CD14-positive monocyte (primary cell): ENCODE measurements around the gene LRP8. TPM values are rescaled to one million over a fixed set of nuclear protein-coding genes. Genes with fewer than 3 reads are reported as not detected.

Experiments
- DNase-seq, 3 donors: peaks; one replicate each; pipeline ENCODE4 v3.0.0-alpha.2; 2011 to 2022
- H2AFZ ChIP-seq: 2 replicates; pipeline ENCODE4 v1.6.0; 2012; ENCODE audit warnings: mild to moderate bottlenecking, low read depth, low read length, inconsistent platforms; ENCODE audit not compliant: insufficient read depth, poor library complexity, severe bottlenecking
- H3K27ac ChIP-seq, 2 donors: 1 replicate in 1 of 2; 2 replicates in 1 of 2; pipeline ENCODE4 v1.5.1; 2012 to 2013; ENCODE audit warnings: low read length in 2 of 2, control low read depth in 1 of 2, inconsistent platforms in 1 of 2, low read depth in 1 of 2, mild to moderate bottlenecking in 1 of 2
- H3K27me3 ChIP-seq, 2 donors: one replicate each; pipeline versions ENCODE4 v1.6.0 to v1.6.1; 2011 to 2013; ENCODE audit warnings: low read length in 2 of 2; ENCODE audit not compliant: control insufficient read depth in 2 of 2, insufficient read depth in 2 of 2
- H3K36me3 ChIP-seq, 2 donors: replicated peaks in 1 of 2; 1 replicate in 1 of 2; 2 replicates in 1 of 2; pipeline versions ENCODE4 v1.5.1 to v1.6.1; 2012 to 2013; ENCODE audit warnings: low read length in 2 of 2, control low read depth in 1 of 2, inconsistent platforms in 1 of 2, mild to moderate bottlenecking in 1 of 2; ENCODE audit not compliant: insufficient read depth in 2 of 2, control insufficient read depth in 1 of 2
- H3K4me1 ChIP-seq, 2 donors: 1 replicate in 1 of 2; 2 replicates in 1 of 2; pipeline versions ENCODE4 v1.5.1 to v1.6.1; 2012 to 2013; ENCODE audit warnings: low read length in 2 of 2, control low read depth in 1 of 2, inconsistent platforms in 1 of 2, mild to moderate bottlenecking in 1 of 2, moderate library complexity in 1 of 2; ENCODE audit not compliant: insufficient read depth in 2 of 2, control insufficient read depth in 1 of 2
- H3K4me2 ChIP-seq: replicated peaks from 2 replicates; pipeline ENCODE3; 2012; ENCODE audit warnings: low read length, moderate library complexity, mild to moderate bottlenecking; ENCODE audit not compliant: poor library complexity, severe bottlenecking; ENCODE audit errors: extremely low read depth
- H3K4me3 ChIP-seq, 3 experiments: fragments of 200-600 bp in 1 of 3; sonication (generic) in 1 of 3; replicated peaks in 1 of 3; 1 replicate in 2 of 3; 2 replicates in 1 of 3; pipeline ENCODE4 v1.5.1; 2011 to 2013; ENCODE audit warnings: low read length in 3 of 3, mild to moderate bottlenecking in 3 of 3, control low read depth in 2 of 3, low read depth in 2 of 3, inconsistent platforms in 1 of 3, moderate library complexity in 1 of 3
- H3K79me2 ChIP-seq: 2 replicates; pipeline ENCODE4 v1.6.0; 2012; ENCODE audit warnings: mild to moderate bottlenecking, control low read depth, inconsistent platforms, low read length, moderate library complexity; ENCODE audit not compliant: insufficient read depth
- H3K9ac ChIP-seq: 2 replicates; pipeline ENCODE4 v1.6.0; 2017; ENCODE audit warnings: low read length, mild to moderate bottlenecking; ENCODE audit not compliant: insufficient read depth, poor library complexity, severe bottlenecking
- H3K9me3 ChIP-seq, 2 donors: replicated peaks in 1 of 2; 1 replicate in 1 of 2; 2 replicates in 1 of 2; pipeline versions ENCODE4 v1.5.1 to v1.6.1; 2012 to 2013; ENCODE audit warnings: low read length in 2 of 2, control low read depth in 1 of 2; ENCODE audit not compliant: control insufficient read depth in 1 of 2, insufficient read depth in 1 of 2
- H4K20me1 ChIP-seq: 2 replicates; pipeline ENCODE4 v1.6.0; 2012; ENCODE audit warnings: mild to moderate bottlenecking, low read length, control low read depth, moderate library complexity; ENCODE audit not compliant: insufficient read depth
- H3K27ac Mint-ChIP-seq, 7 donors: one replicate each; pipeline ENCODE4 v1.8.0; 2020; ENCODE audit warnings: mild to moderate bottlenecking in 7 of 7, mixed read lengths in 7 of 7, moderate library complexity in 6 of 7, inconsistent platforms in 2 of 7
- H3K27me3 Mint-ChIP-seq, 3 donors: one replicate each; pipeline ENCODE4 v1.8.0; 2021 to 2022; ENCODE audit warnings: low read depth in 3 of 3, mild to moderate bottlenecking in 3 of 3, mixed read lengths in 3 of 3, moderate library complexity in 3 of 3, inconsistent platforms in 1 of 3
- H3K36me3 Mint-ChIP-seq, 2 donors: one replicate each; pipeline ENCODE4 v1.8.0; 2020; ENCODE audit warnings: mixed read lengths in 2 of 2, inconsistent platforms in 1 of 2, mild to moderate bottlenecking in 1 of 2
- H3K4me1 Mint-ChIP-seq: one replicate; pipeline ENCODE4 v1.8.0; 2020; ENCODE audit warnings: mild to moderate bottlenecking, mixed read lengths
- H3K4me3 Mint-ChIP-seq, 2 donors: one replicate each; pipeline ENCODE4 v1.8.0; 2020; ENCODE audit warnings: mild to moderate bottlenecking in 2 of 2, mixed read lengths in 2 of 2, moderate library complexity in 1 of 2
- H3K9me3 Mint-ChIP-seq, 7 donors: one replicate each; pipeline ENCODE4 v1.8.0; 2020 to 2022; ENCODE audit warnings: mixed read lengths in 7 of 7, mild to moderate bottlenecking in 6 of 7, moderate library complexity in 6 of 7, inconsistent platforms in 2 of 7
- CTCF ChIP-seq: fragments of 200-600 bp; IDR thresholded peaks from one replicate; pipeline ENCODE4 v1.8.0; 2022; ENCODE audit warnings: antibody characterized with exemption, mild to moderate bottlenecking
- WGBS: methylation state at CpG from one replicate; pipeline ENCODE4 v1.1.5; 2013; ENCODE audit warnings: missing lambda C conversion rate; ENCODE audit not compliant: insufficient coverage; 5-methylcytosine and 5-hydroxymethylcytosine counted together
- intact Hi-C, 2 donors: fragments of 100-400 bp; cut with micrococcal nuclease; formaldehyde crosslinking; loops; one replicate each; pipeline versions ENCODE4 v1.15.0 to v1.15.1; 2023
- polyA plus RNA-seq, 3 donors: library from polyadenylated mRNA; depleted of rRNA in 1 of 3; unstranded in 2 of 3; stranded (reverse) in 1 of 3; fragments of 300-500 nt in 2 of 3; fragments of >200 nt in 1 of 3; fragmentation: Illumina TruSeq in 2 of 3; gene quantifications; 1 replicate in 2 of 3; 2 replicates in 1 of 3; pipeline ENCODE4 v1.2.3, GENCODE V29; 2012 to 2021

LRP8 gene
- polyA plus RNA-seq, 3 donors: 0.76 to 11.3 (median 0.95) TPM

GRCh38 chr1:53376742-53377437 lies 49.0 kb upstream of the LRP8 start:
- H3K4me1 Mint-ChIP-seq: no peaks in the 10 kb centered on the region
- Histone ChIP-seq H3K79me2 (no peaks in the 10 kb centered on the region), H3K9ac (no peak overlapping the region), H3K36me3 (no peaks in the 10 kb centered on the region), H2AFZ (no peak overlapping the region), H3K27ac (no peak overlapping the region), H3K4me3 (no peak overlapping the region), H4K20me1 (no peaks in the 10 kb centered on the region), H3K4me1 (no peaks in the 10 kb centered on the region), H3K4me2 (no peak overlapping the region), H3K27me3 (no peaks in the 10 kb centered on the region), H3K9me3 (no peaks in the 10 kb centered on the region)
- no peak for DNase-seq
- intact Hi-C loops: no loop called here
- H3K4me3 Mint-ChIP-seq: no peak overlapping the region
- 100% methylated on average over 1 of the region's 14 CpGs for WGBS
- no peaks in the 10 kb centered on the region for H3K9me3 Mint-ChIP-seq
- TF ChIP-seq CTCF: no peak
- H3K27me3 Mint-ChIP-seq: peaks cover 3 to 10% (median 5%) of the 10 kb centered on the region in 3 donors
- H3K27ac Mint-ChIP-seq: no peak overlapping the region
- no peaks in the 10 kb centered on the region for H3K36me3 Mint-ChIP-seq

GRCh38 chr1:53376041-53376461 lies 48.2 kb upstream of the LRP8 start:
- H3K36me3 Mint-ChIP-seq: no peaks in the 10 kb centered on the region
- H3K4me1 ChIP-seq: no peaks in the 10 kb centered on the region
- no peaks in the 10 kb centered on the region for H3K27me3 ChIP-seq
- intact Hi-C loops: no loop called here
- H3K36me3 ChIP-seq: no peaks in the 10 kb centered on the region
- no peak overlapping the region for H3K4me2 ChIP-seq
- no peak for DNase-seq
- no peak overlapping the region for H3K4me3 ChIP-seq
- H3K9me3 Mint-ChIP-seq: no peaks in the 10 kb centered on the region
- no peaks in the 10 kb centered on the region for H3K9me3 ChIP-seq
- no peak overlapping the region for H3K9ac ChIP-seq
- no peaks in the 10 kb centered on the region for H3K79me2 ChIP-seq
- no peak overlapping the region for H3K27ac Mint-ChIP-seq
- WGBS: 100% methylated on average over 9 of the region's 14 CpGs
- no peak overlapping the region for H3K27ac ChIP-seq
- no peaks in the 10 kb centered on the region for H3K4me1 Mint-ChIP-seq
- H3K4me3 Mint-ChIP-seq: no peak overlapping the region
- H2AFZ ChIP-seq: no peak overlapping the region
- H4K20me1 ChIP-seq: no peaks in the 10 kb centered on the region
- peaks cover 2 to 3% (median 3%) of the 10 kb centered on the region in 3 donors for H3K27me3 Mint-ChIP-seq
- no peak for TF ChIP-seq CTCF
